ENCODE data around the gene CCDC81.

GRCh38 chr11:86346513-86346912, 28.2 kb upstream of the CCDC81 start:
- TF ChIP-seq LEF1 (IDR thresholded peaks at IDR 0.05; ENCODE audit: borderline replicate concordance) (no peak), SUZ12 (IDR thresholded peaks at IDR 0.05) (no peak), FOXK2 (IDR thresholded peaks at IDR 0.05) (no peak), L3MBTL2 (conservative IDR thresholded peaks at IDR 0.05) (no peak), NFRKB (IDR thresholded peaks at IDR 0.05) (no peak), SP1 (IDR thresholded peaks at IDR 0.05) (no peak), FOXM1 (IDR thresholded peaks at IDR 0.05; ENCODE audit: borderline replicate concordance) (no peak), HDGF (IDR thresholded peaks at IDR 0.05; ENCODE audit: borderline replicate concordance) (no peak)
- TF ChIP-seq, protein P1, sequence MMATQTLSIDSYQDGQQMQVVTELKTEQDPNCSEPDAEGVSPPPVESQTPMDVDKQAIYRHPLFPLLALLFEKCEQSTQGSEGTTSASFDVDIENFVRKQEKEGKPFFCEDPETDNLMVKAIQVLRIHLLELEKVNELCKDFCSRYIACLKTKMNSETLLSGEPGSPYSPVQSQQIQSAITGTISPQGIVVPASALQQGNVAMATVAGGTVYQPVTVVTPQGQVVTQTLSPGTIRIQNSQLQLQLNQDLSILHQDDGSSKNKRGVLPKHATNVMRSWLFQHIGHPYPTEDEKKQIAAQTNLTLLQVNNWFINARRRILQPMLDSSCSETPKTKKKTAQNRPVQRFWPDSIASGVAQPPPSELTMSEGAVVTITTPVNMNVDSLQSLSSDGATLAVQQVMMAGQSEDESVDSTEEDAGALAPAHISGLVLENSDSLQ (IDR thresholded peaks at IDR 0.05): no peak
